SK-N-DZ (cell line): Measurements from ENCODE around the gene SGF29.
"Not testable (repeated sequence)": the region's sequence is repeated elsewhere in the genome, so short reads cannot be mapped to it uniquely, and the experiment has no call there.

Experiments
- DNase-seq: peaks from one replicate; pipeline ENCODE4 v3.0.0-alpha.2; 2015; ENCODE audit warnings: low spot score

SGF29 gene

DNA sequence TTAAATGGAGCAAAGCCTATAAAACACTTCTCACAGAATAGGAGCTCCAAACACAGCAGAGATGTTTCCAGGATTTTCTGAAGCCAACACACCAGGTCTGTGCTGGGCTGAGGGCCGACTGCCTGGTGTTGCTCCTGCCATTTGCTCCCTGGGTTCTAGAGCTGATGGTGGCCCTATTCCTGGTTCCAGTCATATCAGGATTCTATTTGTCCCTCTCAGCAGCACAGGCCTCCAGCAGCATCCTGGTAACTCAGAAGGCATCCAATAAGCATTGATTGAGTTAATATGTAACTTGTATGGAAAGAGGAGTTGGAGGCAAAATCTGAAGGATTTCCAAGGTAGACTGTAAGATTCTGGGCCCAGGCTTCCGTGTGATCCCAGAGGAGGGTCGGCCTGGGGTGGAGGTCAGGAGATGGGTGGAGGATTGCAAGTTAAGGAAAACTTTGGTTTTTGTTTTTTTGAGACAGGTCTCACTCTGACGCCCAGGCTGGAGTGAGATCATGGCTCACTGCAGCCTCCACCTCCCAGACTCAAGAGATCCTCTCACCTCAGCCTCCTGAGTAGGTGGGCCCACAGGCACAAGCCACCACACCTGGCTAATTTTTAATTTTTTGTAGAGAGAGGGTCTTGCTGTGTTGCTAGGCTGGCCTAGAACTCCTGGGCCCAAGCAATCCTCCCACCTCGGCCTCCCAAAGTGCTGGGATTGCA is 20.6 kb upstream of the SGF29 start:
- DNase-seq, result no peak

DNA sequence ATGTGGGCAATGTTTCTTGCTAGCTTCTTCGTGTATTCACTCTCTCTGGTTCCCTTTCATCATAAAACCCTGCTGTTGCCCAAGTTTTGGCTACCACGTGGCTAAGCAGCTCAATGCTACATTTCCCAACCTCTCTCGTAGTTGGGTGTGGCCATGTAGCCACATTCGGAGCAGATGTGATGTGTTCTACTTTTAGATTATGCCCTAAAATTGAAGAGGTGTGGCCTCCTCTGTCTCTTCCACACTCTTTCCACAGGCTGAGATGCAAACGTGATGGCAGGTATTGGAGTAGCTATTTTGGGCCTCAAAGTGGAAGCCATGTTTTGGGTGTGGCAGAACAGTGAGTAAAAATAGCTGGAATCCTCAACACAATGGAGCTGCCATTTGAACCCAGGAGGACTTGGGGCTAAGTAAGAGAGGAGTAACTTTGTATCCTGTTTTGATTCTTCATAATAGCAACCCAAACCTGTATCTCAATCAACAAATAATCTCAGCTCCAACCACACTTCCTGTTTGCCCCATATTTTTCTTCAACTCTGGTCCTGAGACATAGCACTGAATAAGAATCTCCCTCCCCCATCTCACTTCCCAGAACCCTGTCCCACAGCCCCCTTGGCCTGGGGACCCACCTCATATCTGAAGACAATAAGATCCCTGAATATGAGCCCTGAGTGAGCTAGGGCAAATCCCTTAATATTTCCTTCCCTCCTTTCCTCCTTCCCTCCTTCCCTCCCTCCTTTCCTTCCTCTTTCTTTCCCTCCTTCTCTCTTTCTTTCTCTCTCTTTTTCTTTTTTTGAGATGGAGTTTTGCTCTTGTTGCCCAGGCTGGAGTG is 19.0 kb upstream of the SGF29 start:
- no peak for DNase-seq

GRCh38 chr16:28537076-28537475 is 16.6 kb upstream of the SGF29 start:
- no peak for DNase-seq

DNA sequence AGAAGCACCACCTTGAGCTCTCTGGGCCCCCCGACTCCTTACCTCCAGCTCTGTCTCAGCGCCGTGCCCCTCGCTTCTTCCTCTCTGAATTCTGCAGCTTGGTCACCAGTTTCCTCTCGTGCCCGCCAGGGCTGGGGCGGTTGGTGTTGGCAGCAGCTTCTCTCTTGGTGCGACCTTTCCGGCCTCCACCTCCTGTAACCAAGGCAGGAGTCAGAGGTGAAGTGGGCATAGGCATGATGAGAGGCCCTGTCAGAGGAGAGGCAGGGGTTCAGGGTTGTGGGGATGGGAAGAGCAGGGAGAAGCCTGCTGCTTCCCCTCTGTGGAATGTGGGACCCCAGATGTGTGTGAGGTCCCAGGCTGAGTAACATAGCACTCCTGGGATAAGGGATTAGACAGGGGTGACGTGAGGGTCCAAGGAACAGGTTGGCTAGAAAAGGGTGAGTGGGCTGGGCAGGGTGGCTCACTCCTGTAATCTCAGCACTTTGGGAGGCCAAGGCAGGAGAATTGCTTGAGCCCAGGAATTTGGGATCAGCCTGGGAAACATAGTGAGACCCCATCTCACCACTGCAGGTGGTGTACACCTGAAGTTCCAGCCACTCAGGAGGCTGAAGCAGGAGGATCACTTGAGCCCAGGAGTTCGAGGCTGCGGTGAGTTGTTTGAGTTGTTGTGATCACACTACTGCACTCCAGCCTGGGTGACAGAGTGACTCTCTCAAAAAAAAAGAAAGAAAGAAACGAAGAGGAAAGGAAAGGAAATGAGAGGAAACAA is 15.6 kb upstream of the SGF29 start:
- DNase-seq, result no peak

DNA sequence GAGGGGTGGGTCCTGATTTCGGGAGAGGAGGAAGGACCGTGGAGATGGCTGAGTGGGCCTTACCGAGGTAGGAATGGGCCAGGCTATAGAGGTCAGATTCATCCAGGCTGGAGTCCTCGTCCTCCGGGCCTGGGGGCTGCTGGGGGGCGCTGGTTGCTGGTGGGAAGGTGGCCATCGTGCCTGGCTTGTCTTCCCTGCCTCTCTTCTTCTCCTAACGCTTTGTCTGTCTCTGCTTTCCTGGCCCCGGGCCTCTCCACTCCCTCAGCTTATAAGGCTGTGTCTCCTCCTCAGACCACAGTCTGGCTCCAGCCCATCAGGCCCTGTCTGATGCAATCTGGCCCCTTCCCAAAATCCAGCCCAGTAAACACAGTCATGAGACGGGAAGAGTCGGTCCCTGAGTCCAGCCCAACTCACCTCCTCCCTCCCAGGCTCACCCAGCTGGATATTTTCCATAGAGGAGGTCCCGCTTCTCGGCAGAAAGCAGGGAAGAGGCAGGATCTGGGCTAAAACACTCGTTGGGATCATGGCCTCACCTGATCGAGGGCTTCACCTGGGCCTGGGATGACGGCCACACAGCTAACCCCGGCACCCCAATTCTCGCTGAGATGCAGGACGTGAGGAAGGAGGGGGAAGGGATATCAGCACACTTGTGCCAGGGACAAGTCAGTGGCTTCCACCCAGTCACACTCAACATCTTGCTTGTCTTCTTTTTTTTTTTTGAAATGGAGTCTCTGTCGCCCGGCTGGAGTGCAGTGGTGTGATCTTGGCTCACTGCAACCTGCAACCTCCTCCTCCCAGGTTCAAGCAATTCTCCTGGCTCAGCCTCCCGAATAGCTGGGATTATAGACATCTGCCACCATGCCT is 14.8 kb upstream of the SGF29 start, which contains the start of gene NUPR1:
NUPR1 (minus strand) TSS at position 242 of the 864 bp plus-strand sequence; CDS start at position 175, 67 bp downstream.
- no peak for DNase-seq

GRCh38 chr16:28540346-28540745 is 13.4 kb upstream of the SGF29 start:
- no peak for DNase-seq

DNA sequence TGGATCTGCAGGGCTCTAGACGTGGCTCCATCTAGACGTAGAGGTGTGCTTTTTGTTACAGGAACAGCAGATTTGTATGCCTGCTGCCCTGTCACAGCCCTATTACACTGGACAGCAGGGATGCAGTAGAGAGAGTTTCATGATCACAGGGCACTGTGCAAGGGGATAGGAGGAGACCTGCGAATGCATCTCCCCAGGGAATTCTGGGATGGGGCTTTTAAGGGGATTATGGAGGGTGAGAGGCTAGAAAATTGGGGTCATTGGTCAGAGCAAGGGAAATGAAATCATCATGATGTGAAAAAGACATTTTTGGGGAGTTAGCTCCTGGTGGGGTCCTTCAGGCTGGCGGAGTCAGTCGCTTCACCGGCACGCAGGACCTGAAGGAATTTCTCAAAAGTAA is 11.1 kb upstream of the SGF29 start:
- DNase-seq, result no peak

GRCh38 chr16:28543072-28543471 is 10.6 kb upstream of the SGF29 start:
- no peak for DNase-seq

DNA sequence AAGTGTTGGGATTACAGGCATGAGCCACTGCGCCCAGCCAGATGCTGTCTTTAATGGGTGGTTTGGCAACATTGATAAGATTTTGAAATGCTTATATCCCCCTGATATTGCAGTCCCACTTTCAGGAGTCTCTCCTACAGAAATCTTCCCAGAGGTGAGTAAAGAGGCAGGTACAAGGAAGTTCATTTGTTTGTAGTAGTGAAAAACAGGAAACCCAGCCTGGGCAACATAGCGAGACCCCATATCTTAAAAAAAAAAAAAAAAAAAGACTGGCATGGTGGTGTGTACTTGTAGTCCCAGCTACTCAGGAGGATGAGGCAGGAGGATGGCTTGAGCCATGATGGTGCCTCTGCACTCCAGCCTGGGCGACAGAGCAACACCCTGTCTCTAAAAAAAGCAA is 8.7 kb upstream of the SGF29 start:
- DNase-seq, result no peak

DNA sequence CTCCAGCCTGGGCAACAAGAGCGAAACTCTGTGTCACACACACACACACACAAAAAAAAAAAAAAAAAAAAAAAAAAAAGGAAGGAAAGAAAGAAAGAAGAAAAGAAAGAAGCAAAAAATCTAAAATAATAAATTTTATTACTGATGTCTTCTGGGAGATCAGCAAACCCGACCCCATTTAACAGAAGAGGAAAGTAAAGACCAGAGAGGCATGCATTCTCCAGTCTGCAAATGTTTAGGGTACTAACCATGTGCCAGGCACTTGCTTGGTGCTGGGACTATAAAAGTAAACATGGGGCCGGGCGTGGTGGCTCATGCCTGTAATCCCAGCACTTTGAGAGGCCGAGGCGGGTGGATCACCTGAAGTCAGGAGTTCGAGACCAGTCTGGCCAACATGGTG is 7.8 kb upstream of the SGF29 start:
- DNase-seq, result not testable (repeated sequence)

GRCh38 chr16:28546626-28547025 is 7.1 kb upstream of the SGF29 start:
- no peak for DNase-seq

GRCh38 chr16:28548306-28548802 is 5.4 kb upstream of the SGF29 start:
- no peak for DNase-seq

DNA sequence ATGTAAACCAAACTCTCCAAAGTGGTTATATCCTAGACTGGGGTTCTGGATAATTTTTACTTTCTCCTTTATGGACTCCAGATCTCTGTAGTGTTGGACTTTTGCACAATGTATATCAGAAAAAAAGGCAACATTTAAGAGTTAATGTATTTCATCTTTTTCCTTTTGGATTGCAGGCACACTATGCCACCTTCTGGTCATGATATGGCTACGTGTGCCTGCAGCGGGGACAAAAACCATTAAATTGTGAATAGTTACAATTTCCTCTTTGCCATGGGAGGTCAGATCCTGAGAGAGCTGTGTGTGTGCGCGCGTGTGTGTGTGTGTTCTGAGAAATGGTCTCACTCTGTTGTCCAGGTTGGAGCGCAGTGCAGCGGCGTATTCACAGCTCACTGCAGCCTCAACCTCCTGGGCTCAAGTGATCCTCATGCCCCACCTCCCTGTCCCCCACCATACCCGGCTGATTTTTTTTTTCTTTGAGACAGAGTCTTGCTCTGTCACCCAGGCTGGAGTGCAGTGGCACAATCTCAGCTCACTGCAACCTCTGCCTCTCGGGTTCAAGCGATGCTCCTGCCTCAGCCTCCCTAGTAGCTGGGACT is 4.3 kb upstream of the SGF29 start:
- DNase-seq, result no peak

GRCh38 chr16:28554634-28555423 is 1.1 kb downstream of the SGF29 start:
- no peak for DNase-seq

- DNase-seq, result no peak
These were observed 1.8 kb downstream of the SGF29 start for GRCh38 chr16:28555561-28555960.

DNA sequence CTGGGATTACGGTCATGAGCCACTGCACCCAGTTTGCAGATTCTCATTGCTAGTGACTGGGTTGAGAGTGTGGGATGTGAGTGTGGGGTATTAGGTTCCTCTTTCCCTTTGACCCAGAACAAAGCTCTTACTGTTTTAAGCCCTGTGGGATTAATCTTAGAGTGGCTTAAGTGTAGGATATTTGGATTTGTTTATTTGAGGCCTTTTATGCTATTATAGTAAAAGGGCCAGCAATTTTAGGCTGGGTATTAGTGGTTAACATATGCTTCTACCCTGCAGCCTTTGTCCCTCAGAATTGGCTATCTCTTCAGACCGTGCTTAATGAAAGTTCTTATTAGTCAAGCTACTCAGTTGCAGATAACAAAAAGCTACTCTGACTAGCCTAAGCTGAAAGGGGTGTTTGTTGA is 3.2 kb downstream of the SGF29 start:
- no peak for DNase-seq

DNA sequence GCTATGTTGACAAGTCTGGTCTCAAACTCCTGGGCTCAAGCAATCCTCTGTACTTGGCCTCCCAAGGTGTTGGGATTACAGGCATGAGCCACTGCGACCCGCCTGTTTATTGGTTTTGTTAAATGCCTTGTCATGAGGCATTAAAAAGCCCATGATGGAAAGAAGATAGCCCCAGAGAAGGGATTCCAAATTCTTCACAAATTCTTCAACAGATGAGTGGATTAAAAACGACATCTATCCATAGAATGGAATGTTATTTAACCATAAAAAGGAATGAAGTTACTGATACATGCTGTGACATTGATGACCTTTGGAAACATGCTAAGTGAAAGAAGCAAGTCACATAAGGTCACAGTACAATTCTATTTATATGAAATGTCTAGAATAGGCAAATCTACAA is 4.7 kb downstream of the SGF29 start:
- DNase-seq, result no peak

- DNase-seq, result no peak
These were observed 8.0 kb downstream of the SGF29 start for GRCh38 chr16:28561557-28562187.

- no peak for DNase-seq
These were observed 8.5 kb downstream of the SGF29 start for GRCh38 chr16:28562199-28562598.
